Activated CD4-positive, alpha-beta T cell treated with anti-CD3 and anti-CD28 coated beads, Interleukin-2, amount 50 U/mL, for 24 hours (primary cell): ENCODE data around the gene ENPP5.

Experiments used
- DNase-seq, 2 donors: peaks; one replicate each; pipeline ENCODE4 v3.0.0-alpha.2; 2020; ENCODE audit warnings: low read depth in 1 of 2, low spot score in 1 of 2

ENPP5 gene

DNA sequence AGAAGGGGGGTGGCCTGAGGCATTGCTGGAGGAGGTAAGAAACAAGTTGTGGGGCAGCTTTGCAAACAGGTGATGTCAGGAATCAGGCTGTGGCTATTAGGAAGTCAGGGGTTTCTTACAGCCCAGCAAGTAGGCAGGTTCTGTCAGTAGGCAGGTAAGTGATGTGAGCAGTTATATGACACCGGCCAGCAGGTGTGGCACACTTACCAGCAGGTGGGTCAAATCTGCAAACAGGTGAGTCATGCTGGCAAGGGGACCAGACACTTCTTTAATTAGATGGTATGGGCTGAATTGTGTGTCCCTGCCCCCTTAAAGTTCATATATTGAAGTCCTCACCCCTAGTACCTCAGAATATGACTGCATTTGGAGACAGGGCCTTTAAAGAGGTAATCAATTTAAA, 57.4 kb downstream of the ENPP5 start:
- no peak for DNase-seq
